IMR-90 (cell line): Measurements from ENCODE around the gene PRELID1. TPM values are rescaled to one million over a fixed set of nuclear protein-coding genes. Genes with fewer than 3 reads are reported as not detected.

Source experiments
- ATAC-seq: fragments of 200-7000 bp; cut with Tn5 transposase; 2 replicates; pipeline ENCODE4 v1.9.1; 2020; ENCODE audit warnings: low read depth, mild to moderate bottlenecking, moderate library complexity
- BruUV-seq: library from RNA; stranded (reverse); fragments of 400-500 nt; replicated peaks from 2 replicates; lab custom pipeline; 2021; lab: Mats Ljungman, UMichigan
- CTCF ChIA-PET: fragments of 300-600 bp; formaldehyde crosslinking; extraction: SDS; loops from one replicate; lab custom pipeline; 2021; ENCODE audit warnings: antibody characterized with exemption; lab: Yijun Ruan, JAX
- POLR2A ChIA-PET: fragments of 300-600 bp; sonication (Branson Sonifier 250); formaldehyde crosslinking; loops from one replicate; lab custom pipeline; 2022; ENCODE audit warnings: antibody characterized with exemption; ENCODE audit not compliant: unreplicated experiment; lab: Charles Lee
- DNase-seq: peaks from one replicate; pipeline ENCODE4 v3.0.0; 2013
- H2AFZ ChIP-seq: replicated peaks from 2 replicates; pipeline ENCODE3; 2013; ENCODE audit warnings: low read length, mild to moderate bottlenecking; ENCODE audit not compliant: poor library complexity
- H2AK5ac ChIP-seq: 2 replicates; pipeline ENCODE4 v1.6.1; 2013; ENCODE audit warnings: low read depth, low read length, inconsistent platforms
- H2AK9ac ChIP-seq: replicated peaks from 2 replicates; pipeline ENCODE3; 2013; ENCODE audit warnings: mild to moderate bottlenecking, low read depth, low read length, moderate library complexity; ENCODE audit not compliant: poor library complexity
- H2BK120ac ChIP-seq: 2 replicates; pipeline ENCODE4 v1.6.1; 2013; ENCODE audit warnings: low read depth, low read length, inconsistent platforms
- H2BK15ac ChIP-seq: 3 replicates; pipeline ENCODE4 v1.6.1; 2013; ENCODE audit warnings: low read depth, low read length, inconsistent platforms
- H2BK20ac ChIP-seq: 2 replicates; pipeline ENCODE4 v1.6.1; 2013; ENCODE audit warnings: low read depth, mild to moderate bottlenecking, inconsistent platforms, low read length, moderate library complexity
- H2BK5ac ChIP-seq: 2 replicates; pipeline ENCODE4 v1.6.1; 2013; ENCODE audit warnings: mild to moderate bottlenecking, low read depth, low read length, inconsistent platforms; ENCODE audit not compliant: poor library complexity, severe bottlenecking
- H3K14ac ChIP-seq: replicated peaks from 2 replicates; pipeline ENCODE4 v1.6.1; 2013; ENCODE audit warnings: low read depth, low read length, inconsistent platforms
- H3K18ac ChIP-seq: 2 replicates; pipeline ENCODE4 v1.6.1; 2013; ENCODE audit warnings: low read depth, low read length, control low read depth
- H3K23ac ChIP-seq: 2 replicates; pipeline ENCODE4 v1.6.1; 2013; ENCODE audit warnings: low read depth, low read length, inconsistent platforms
- H3K27ac ChIP-seq: 2 replicates; pipeline ENCODE4 v1.5.1; 2013; ENCODE audit warnings: mild to moderate bottlenecking, control low read depth, low read length; ENCODE audit not compliant: insufficient read depth
- H3K27me3 ChIP-seq: 2 replicates; pipeline ENCODE4 v1.6.1; 2013; ENCODE audit warnings: low read length; ENCODE audit not compliant: control insufficient read depth, insufficient read depth
- H3K36me3 ChIP-seq: 2 replicates; pipeline ENCODE4 v1.6.1; 2013; ENCODE audit warnings: low read length, mixed read lengths; ENCODE audit not compliant: control insufficient read depth, insufficient read depth
- H3K4ac ChIP-seq: 2 replicates; pipeline ENCODE4 v1.6.1; 2013; ENCODE audit warnings: low read depth, low read length, inconsistent platforms
- H3K4me1 ChIP-seq: 2 replicates; pipeline ENCODE4 v1.6.1; 2013; ENCODE audit warnings: low read length, mixed read lengths; ENCODE audit not compliant: control insufficient read depth, insufficient read depth
- H3K4me2 ChIP-seq: 2 replicates; pipeline ENCODE4 v1.6.1; 2013; ENCODE audit warnings: low read depth, mild to moderate bottlenecking, control low read depth, low read length, moderate library complexity
- H3K4me3 ChIP-seq: 2 replicates; pipeline ENCODE4 v1.5.1; 2013; ENCODE audit warnings: low read depth, mild to moderate bottlenecking, control low read depth, low read length, moderate library complexity; ENCODE audit not compliant: insufficient read depth
- H3K56ac ChIP-seq: 2 replicates; pipeline ENCODE4 v1.6.1; 2013; ENCODE audit warnings: low read length, inconsistent platforms; ENCODE audit not compliant: insufficient read depth; ENCODE audit errors: extremely low read depth
- H3K79me1 ChIP-seq, 2 experiments: 2 replicates each; pipeline ENCODE4 v1.6.1; 2013; ENCODE audit warnings: low read length in 2 of 2, inconsistent platforms in 1 of 2, low read depth in 1 of 2
- H3K9ac ChIP-seq: 2 replicates; pipeline ENCODE4 v1.6.1; 2013; ENCODE audit warnings: low read depth, low read length, control low read depth
- H3K9me1 ChIP-seq: 2 replicates; pipeline ENCODE4 v1.6.1; 2013; ENCODE audit warnings: low read length, inconsistent platforms; ENCODE audit not compliant: insufficient read depth
- H3K9me3 ChIP-seq: 2 replicates; pipeline ENCODE4 v1.6.1; 2013; ENCODE audit warnings: low read length; ENCODE audit not compliant: control insufficient read depth, insufficient read depth
- H4K20me1 ChIP-seq: 2 replicates; pipeline ENCODE4 v1.6.1; 2013; ENCODE audit warnings: low read length, inconsistent platforms; ENCODE audit not compliant: insufficient read depth
- H4K5ac ChIP-seq: 2 replicates; pipeline ENCODE4 v1.6.1; 2013; ENCODE audit warnings: mild to moderate bottlenecking, low read depth, low read length, control low read depth
- H4K8ac ChIP-seq, 2 experiments: 2 replicates each; pipeline ENCODE4 v1.6.1; 2013; ENCODE audit warnings: low read depth in 2 of 2, low read length in 2 of 2, control low read depth in 1 of 2, inconsistent platforms in 1 of 2
- H4K91ac ChIP-seq: 2 replicates; pipeline ENCODE4 v1.6.1; 2013; ENCODE audit warnings: low read depth, low read length, inconsistent platforms; ENCODE audit not compliant: insufficient read depth
- RCOR1 ChIP-seq: IDR thresholded peaks from 2 replicates; pipeline ENCODE4 v1.6.1; 2012; ENCODE audit warnings: mild to moderate bottlenecking, low read length, improper control_type of control experiment; ENCODE audit not compliant: insufficient replicate concordance
- SMC3 ChIP-seq: fragments of 150-350 bp; IDR thresholded peaks from 2 replicates; pipeline ENCODE4 v1.6.1; 2016; ENCODE audit warnings: low read depth, mild to moderate bottlenecking, antibody characterized with exemption, low read length, moderate library complexity
- USF2 ChIP-seq: fragments of 150-350 bp; IDR thresholded peaks from 2 replicates; pipeline ENCODE4 v1.6.1; 2017; ENCODE audit warnings: mild to moderate bottlenecking, antibody characterized with exemption, low read length, low read depth
- WGBS, 2 experiments: methylation state at CpG; one replicate each; pipeline versions ENCODE4 v1.1.5 to v1.1.7; 2013; ENCODE audit warnings: missing lambda C conversion rate in 2 of 2; ENCODE audit not compliant: insufficient read length in 1 of 2; ENCODE audit errors: extremely low coverage in 2 of 2; 5-methylcytosine and 5-hydroxymethylcytosine counted together
- dilution Hi-C: fragments of 300-500 bp; cut with HindIII; formaldehyde crosslinking; loops from one replicate; pipeline ENCODE4 v1.14.3; 2018; ENCODE audit warnings: low sequenced_read_pairs; ENCODE audit not compliant: unreplicated experiment
- in situ Hi-C: fragments of 300-500 bp; cut with MboI; formaldehyde crosslinking; loops from 3 replicates; pipeline ENCODE4 v1.14.3; 2019; ENCODE audit warnings: low sequenced_read_pairs, inconsistent platforms, mixed read lengths
- intact Hi-C: fragments of 100-400 bp; cut with micrococcal nuclease; formaldehyde crosslinking; loops from 2 replicates; pipeline ENCODE4 v1.10.0; 2022
- polyA plus RNA-seq, 3 experiments: library from polyadenylated mRNA; depleted of rRNA; stranded (reverse); fragments of >200 nt; gene quantifications; 2 replicates each; pipeline ENCODE4 v1.2.3, GENCODE V29; 2012; ENCODE audit warnings: low replicate concordance in 1 of 3
- total RNA-seq: library from RNA; depleted of rRNA; stranded (reverse); fragments of >200 nt; gene quantifications from 2 replicates; pipeline ENCODE4 v1.2.3, GENCODE V29; 2012

Gene PRELID1
- total and polyA plus RNA-seq, 2 of the 4 experiments (the other 2 are of a cell fraction) = 116 to 239 TPM

- peaks cover 18% of the 10 kb centered on the region for H4K20me1 ChIP-seq
- ATAC-seq (no peak), DNase-seq (no peak)
- H4K91ac ChIP-seq = no peak overlapping the region
- no peak overlapping the region for H2AK5ac ChIP-seq
- H3K27ac ChIP-seq = no peak overlapping the region
- H3K9ac ChIP-seq = no peak overlapping the region
- H2BK120ac ChIP-seq = no peak overlapping the region
- peaks cover 7% of the 10 kb centered on the region; the same call in 1 of the 2 replicates for H3K36me3 ChIP-seq
- no peak overlapping the region for H2BK20ac ChIP-seq
- H3K4me1 ChIP-seq = peaks cover 24% of the 10 kb centered on the region
- H3K14ac ChIP-seq = no peak overlapping the region
- no peak overlapping the region for H4K8ac ChIP-seq
- dilution Hi-C loops (no loop called here), in situ Hi-C loops (no loop called here), intact Hi-C loops (no loop called here)
- no peak overlapping the region for H2BK5ac ChIP-seq
- no peak overlapping the region for H3K56ac ChIP-seq
- H3K4me2 ChIP-seq = no peak overlapping the region
- no peak overlapping the region for H2AK9ac ChIP-seq
- H4K5ac ChIP-seq = no peak overlapping the region
- peaks cover 51 to 58% of the 10 kb centered on the region in 2 experiments for H3K79me1 ChIP-seq
- no peak overlapping the region for H3K18ac ChIP-seq
- H2BK15ac ChIP-seq = no peak overlapping the region
- TF ChIP-seq USF2 (no peak), SMC3 (no peak), RCOR1 (no peak)
- H3K27me3 ChIP-seq = no peaks in the 10 kb centered on the region
- BruUV-seq = no TSS peak
- H3K9me1 ChIP-seq = peaks cover 14% of the 10 kb centered on the region; the same call in 1 of the 2 replicates
- H3K9me3 ChIP-seq = no peaks in the 10 kb centered on the region
- H2AFZ ChIP-seq = no peak overlapping the region
- no peak overlapping the region for H3K4me3 ChIP-seq
- ChIA-PET POLR2A (no interaction called here), CTCF (no interaction called here)
- no peak overlapping the region for H3K4ac ChIP-seq
- 67% methylated on average over 1 of the region's 4 CpGs; no CpG with 5 or more reads in 1 of the 2 experiments for WGBS, 2 experiments
- H3K23ac ChIP-seq = no peak overlapping the region
Observed at GRCh38 chr5:177347699-177348098, 44.1 kb downstream of the PRELID1 start.
